Activated CD8-positive, alpha-beta memory T cell treated with anti-CD3 and anti-CD28 coated beads, Interleukin-2, amount 50 U/mL, for 24 hours (primary cell): ENCODE data around the gene CMSS1.

Source experiments
- DNase-seq: peaks from one replicate; pipeline ENCODE4 v3.0.0-alpha.2; 2020; ENCODE audit errors: extremely low read depth

CMSS1 gene

GRCh38 chr3:99958222-99958912, 140.7 kb downstream of the CMSS1 start:
- no peak for DNase-seq

DNA sequence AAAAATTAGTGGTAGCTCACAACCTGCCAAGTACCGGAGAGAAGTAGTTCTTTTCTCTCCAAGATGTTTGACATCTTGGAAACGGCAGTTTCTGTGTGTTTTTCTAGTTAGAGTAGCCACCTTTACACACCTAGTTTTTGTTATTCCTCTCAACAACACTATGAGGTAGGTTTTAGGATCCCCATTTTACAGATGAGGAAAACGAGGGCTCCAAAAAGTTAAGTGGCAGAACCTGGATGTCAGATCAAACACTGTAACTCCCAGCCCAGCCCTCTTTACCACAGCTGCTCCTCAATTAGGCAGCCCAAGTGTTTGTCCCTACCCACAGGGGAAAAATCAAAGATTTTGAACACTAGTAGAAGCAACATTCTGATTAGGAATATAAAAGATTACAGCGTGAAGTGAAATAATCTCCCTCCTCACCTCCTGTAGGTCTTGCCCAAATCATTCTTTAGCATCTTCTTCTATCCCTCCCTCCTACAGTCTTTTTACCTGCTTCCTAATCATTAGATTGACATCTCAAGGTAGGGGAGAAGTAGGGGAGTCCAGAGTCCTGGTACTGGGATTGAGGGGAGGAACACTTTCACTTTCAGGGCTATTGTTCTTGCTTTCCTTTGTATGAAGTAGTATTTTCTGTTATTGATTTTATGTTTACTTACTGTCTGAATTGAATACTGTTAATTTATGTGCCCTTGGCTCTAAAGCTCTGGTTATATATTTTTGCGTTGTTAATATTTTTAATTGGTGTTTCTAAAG, 142.6 kb downstream of the CMSS1 start:
- DNase-seq, result no peak

- no peak for DNase-seq
Measured at GRCh38 chr3:99960941-99961340, 143.3 kb downstream of the CMSS1 start.

DNA sequence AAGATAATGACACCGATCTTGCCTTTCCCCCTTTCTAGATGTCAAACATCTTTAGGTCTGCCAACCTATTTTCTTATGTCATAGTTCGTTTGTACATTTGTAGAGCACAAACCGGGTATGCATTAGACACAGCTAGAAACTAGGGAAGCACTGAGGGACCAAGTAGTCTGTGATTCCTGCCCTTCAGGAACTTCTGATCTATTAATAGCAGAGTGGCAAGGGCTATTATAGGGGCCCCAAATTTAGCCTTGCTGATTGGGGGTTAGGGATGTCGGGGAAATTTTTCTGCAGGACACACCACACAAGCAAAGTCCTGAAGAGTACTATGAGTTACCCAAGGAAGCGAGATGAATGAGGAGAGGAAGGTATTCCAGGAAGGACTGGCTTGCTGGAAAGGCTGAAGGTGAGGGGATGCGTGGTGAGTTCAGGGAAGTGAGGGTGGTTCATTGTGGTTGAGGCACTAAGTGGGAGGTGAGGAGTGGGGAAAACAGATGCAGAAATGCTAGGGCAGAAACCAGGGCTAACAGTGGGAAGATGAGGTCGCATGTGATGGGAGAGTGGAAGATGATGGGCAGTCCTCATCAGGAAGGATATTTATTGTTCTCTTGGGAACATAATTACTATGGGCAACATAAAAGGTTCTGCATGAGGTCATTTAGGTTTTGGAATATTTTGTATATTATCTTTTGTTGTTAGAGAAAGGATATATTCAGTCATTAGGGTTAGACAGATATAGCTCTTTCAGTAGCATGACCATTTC, 144.3 kb downstream of the CMSS1 start:
- no peak for DNase-seq

- no peak for DNase-seq
Measured at GRCh38 chr3:99962703-99963102, 145.0 kb downstream of the CMSS1 start.

DNA sequence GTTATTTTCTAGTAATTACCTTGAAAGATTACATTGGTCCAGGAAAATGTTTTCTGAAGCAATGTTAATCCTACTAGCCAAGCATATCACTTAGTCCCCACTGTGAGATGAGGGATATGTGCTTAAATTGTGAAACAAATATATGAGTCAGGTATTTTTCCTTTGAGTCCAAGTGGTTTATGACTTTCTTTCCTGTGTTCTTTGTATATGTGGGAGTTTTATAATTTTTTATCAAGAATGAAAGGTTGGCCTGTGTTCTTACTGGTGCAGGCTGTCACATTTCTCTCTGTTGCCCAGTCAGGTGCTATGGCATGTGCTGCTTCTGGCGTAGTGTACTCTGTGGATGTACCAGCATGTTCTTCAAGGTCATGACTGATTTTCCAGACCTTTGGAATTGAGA, 147.4 kb downstream of the CMSS1 start:
- no peak for DNase-seq

- no peak for DNase-seq
Measured at GRCh38 chr3:99965681-99966408, 148.2 kb downstream of the CMSS1 start.

DNA sequence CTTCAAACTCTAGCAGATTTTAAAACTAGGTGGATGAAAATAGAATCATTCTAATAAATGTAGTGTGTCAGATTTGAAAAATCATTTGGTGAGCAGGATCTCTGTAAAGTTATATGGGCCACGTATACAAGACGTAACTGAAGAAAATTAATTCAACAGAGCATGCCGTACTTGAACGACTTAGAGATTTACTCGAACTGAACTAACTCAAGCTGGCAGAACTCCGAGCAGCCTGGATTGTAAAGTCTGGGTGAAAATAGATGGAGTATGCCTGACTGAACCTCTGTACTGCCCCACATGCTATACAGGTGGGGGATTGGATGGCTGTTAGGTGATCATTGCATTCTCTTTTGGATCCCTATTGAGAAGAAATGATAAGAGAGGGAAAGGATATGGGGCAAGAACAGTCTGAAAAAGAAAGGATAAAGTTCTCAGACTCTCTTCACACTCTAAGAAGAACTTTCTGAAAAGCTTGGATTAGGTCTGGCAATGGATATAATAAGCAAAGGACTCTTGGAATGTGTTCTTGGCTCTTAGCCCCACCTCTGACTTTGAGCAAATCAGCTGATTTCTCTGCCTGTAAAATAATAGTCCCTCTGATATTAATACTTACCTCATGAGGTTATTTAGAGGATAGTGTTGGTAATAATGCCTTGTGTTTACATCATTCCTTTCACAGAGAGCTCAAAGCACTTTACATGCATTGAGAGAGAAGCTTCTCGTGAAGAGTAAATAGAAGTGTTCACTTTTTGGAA, 149.2 kb downstream of the CMSS1 start:
- no peak for DNase-seq

DNA sequence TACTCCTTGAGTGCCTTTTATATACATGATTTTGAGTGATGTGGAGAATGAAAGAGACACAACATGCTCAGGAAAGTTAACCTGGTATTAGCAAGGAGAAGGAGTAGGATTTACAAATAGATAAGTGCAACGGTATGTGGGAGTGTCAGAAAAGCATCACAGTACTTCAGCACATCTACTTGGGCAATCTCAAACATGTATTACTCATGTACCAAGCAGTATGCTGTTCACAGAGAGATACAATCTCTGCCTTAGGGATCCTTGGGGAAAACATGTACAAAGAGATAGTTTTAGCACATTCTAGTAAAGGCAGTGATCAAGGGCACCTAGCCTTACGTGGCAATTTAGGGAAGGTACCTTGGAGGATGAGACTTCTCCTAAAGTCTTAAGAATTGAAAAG, 150.1 kb downstream of the CMSS1 start:
- DNase-seq, result no peak

DNA sequence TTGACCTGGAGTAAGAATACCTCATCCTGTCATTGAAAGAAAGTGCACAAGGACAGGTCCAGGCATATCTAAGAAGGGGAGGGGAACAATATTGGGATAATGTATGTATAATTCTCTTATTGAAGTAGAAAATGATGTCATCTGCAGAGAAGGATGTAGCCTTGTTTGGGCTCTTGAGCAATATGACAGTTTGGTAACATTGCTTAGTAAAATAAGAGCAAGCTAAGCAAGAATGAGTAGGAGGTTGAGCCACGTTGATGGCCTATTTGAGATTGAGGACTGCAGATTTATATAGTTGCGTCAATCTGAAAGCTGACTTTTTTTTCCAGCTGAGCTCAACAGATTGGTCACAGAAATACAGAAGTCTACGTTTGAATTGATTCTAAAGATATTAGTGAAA, 151.5 kb downstream of the CMSS1 start:
- no peak for DNase-seq

GRCh38 chr3:99970198-99970597, 152.5 kb downstream of the CMSS1 start:
- no peak for DNase-seq

- DNase-seq, result no peak
Measured at GRCh38 chr3:99971761-99972160, 154.1 kb downstream of the CMSS1 start.

- DNase-seq, result no peak
Measured at GRCh38 chr3:99972380-99973104, 154.9 kb downstream of the CMSS1 start.

- DNase-seq, result no peak
Measured at GRCh38 chr3:99974989-99975388, 157.3 kb downstream of the CMSS1 start.

DNA sequence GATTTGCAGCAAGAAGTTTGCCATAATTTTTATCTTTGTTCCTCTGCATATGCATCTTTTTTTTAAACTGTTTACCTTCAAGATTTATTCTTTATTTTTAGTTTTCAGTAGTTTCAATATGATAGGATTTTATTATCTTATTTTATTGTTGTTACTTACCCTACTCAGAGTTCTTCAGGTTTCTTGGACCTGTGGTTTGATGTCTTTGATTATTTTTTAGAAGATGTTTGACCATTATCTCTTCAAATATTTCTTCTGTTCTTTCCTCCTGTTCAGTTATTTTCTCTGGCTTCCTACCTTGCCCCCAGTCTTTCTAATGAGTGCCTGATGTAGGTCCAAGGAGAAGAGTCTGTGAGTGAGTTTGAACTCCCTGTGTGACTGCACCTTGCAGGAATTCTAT, 158.9 kb downstream of the CMSS1 start:
- no peak for DNase-seq

DNA sequence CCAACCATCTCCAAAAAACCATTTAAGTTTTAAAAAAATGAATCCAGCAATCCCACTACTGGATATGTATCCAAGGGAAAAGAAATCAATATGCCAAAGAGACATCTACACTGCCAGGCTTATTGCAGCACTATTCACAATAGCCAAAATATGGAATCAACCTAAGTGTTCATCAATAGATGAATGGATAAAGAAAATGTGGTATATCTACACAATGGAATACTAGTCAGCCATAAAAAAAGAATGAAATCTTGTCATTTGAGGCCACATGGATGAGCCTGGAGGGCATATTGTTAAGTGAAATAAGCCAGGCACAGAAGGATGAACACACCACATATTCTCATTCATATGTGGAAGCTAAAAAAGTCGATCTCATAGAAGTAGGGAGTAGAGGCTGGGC, 160.6 kb downstream of the CMSS1 start:
- DNase-seq, result no peak

GRCh38 chr3:99980606-99981005, 162.9 kb downstream of the CMSS1 start:
- DNase-seq, result no peak

GRCh38 chr3:99981138-99981537, 163.5 kb downstream of the CMSS1 start:
- no peak for DNase-seq

- DNase-seq, result no peak
Measured at GRCh38 chr3:99982650-99983049, 165.0 kb downstream of the CMSS1 start.

- DNase-seq, result no peak
Measured at GRCh38 chr3:99984139-99984538, 166.5 kb downstream of the CMSS1 start.

DNA sequence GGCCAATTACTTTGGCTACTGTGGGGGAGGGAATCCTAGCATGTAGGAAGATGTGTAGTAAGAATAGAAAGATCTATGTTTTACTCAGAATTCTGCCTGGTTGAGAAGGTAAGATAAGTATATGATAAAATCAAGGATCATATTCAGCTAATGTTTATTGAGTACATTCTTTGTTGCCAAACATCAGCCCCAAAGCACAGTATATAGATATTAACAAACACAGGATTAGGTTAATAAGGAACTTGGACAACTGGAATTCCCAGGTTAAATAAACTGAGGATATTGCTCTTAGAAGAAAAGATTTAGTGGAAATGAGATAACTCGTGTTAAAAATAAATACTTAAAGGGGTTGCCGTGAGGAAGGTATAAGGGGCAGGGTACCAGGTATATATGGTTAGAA, 167.0 kb downstream of the CMSS1 start:
- no peak for DNase-seq
